ENCODE measurements around the gene MAP2K2. TPM values are rescaled to one million over a fixed set of nuclear protein-coding genes. Genes with fewer than 3 reads are reported as not detected.
A peak's percentile ranks its signal among the peaks of the same experiment; 100 is the strongest.

Gene MAP2K2
- polyA plus RNA-seq, 3 donors from 2014 or later: 75.5 to 96.0 (median 86.6) TPM

DNA sequence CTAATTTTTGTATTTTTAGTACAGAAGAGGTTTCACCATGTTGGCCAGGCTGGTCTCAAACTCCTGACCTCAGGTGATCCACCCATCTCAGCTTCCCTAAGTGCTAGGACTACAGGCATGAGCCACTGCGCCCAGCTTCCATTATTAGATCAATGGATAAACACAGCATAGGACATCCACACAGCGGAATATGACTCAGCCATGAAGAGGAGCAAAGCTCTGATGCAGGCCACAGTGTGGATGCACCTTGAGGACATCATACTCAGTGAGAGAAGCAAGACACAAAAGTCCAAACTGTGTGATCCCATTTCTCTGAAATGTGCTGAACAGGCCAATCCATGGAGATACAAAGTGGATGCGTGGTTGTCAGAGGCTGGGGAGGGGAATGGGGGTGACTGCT is 52.3 kb downstream of the MAP2K2 start:
- H3K9me3 Mint-ChIP-seq: no peaks in the 10 kb centered on the region
- no peaks in the 10 kb centered on the region for H3K36me3 Mint-ChIP-seq
- no peak for DNase-seq
- peaks cover 28 to 29% of the 10 kb centered on the region in 2 donors for H3K4me1 Mint-ChIP-seq
- no peak overlapping the region for H3K4me3 Mint-ChIP-seq
- peak overlapping the region in 1 of 6 donors; percentile 55 for H3K27ac Mint-ChIP-seq
- peaks cover 3 to 7% (median 7%) of the 10 kb centered on the region in 3 donors for H3K27me3 Mint-ChIP-seq (ENCODE audit: low read depth in 3 of 3)

DNA sequence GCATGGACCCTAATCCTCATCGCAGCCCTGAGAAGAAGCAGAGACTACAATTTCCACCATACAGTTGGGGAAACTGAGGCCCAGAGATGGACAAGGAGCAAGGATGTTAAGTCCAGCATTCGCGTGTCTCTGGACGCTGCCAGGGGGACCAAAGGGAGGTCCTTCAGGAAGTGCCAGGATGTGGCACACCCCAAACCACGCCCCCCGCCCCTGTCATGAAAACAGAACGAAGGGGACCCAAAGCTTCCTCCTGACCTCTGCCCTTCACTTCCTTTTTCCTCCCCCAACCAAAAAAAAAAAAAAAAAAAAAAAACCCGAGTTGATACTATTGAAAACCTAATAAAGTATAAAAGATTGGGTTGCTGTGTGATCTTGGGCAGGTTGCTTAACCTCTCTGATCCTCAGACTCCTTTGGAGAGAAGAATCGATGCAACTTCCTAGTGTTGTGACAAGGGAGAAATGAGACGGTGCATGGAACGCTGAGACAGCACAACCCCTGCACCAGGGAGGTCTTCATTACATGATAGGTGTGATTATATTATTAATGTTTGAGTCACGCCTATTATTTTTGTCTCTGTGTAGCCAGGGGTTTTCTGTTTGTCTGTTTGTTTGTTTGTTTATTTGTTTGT is 54.5 kb downstream of the MAP2K2 start:
- no peak for DNase-seq

DNA sequence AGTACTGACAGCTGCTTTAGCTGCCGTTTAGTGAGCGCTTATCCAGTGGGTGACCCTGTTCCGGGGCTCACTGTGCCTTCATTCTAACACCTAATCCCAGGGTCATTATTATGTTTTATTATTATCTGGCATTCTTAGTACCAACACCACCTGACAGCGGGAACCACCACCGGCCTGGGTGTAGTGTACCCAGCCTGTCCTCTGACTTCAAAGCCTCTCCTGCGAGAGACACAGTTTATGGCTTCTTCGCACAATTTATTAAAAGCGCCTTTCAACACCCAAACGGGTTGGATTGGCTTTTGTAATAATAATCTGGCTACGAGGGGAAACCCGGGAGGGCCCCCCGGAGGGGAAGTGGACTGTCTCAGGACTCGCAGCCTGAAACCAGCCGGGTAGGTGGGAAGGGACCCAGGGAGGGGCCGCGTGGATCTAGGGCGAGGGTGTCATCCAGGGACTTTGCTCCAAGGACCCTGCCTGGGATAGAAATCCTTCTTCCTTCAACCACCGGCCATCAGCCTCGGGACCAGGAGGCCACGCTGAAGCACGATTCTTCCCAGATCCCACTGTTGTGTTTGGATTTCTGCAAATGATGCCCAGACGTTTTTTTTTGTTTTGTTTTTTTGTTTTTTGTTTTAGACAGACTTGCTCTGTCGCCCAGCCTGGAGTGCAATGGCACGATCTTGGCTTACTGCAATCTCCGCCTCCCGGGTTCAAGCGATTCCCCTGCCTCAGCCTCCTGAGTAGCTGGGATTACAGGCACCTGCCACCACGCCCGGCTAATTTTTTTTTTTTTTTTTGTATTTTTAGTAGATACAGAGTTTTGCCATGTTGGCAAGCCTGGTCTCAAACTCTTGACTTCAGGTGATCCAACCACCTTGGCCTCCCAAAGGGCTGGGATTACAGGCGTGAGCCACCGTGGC is 55.6 kb downstream of the MAP2K2 start:
- Mint-ChIP-seq H3K27ac (peak overlapping the region; percentile 87 to 92 (median 91)), H3K4me1 (peaks cover 27 to 28% of the 10 kb centered on the region in 2 donors), H3K4me3 (peak overlapping the region; percentile 84 to 88 (median 87)), H3K36me3 (peaks cover 0 to 3% (median 0%) of the 10 kb centered on the region in 3 donors), H3K9me3 (no peaks in the 10 kb centered on the region), H3K27me3 (ENCODE audit: low read depth in 3 of 3) (peaks cover 4 to 14% (median 8%) of the 10 kb centered on the region in 3 donors)
- DNase-seq: no peak

More for the DNA sequence above, 54.5 kb downstream of the MAP2K2 start:
- H3K27ac Mint-ChIP-seq: peak overlapping the region; percentile 56 to 91 (median 80)
- peaks cover 4 to 10% (median 5%) of the 10 kb centered on the region in 3 donors for H3K27me3 Mint-ChIP-seq (ENCODE audit: low read depth in 3 of 3)
- peak overlapping the region; percentile 51 to 88 (median 85) for H3K4me3 Mint-ChIP-seq
- no peaks in the 10 kb centered on the region for H3K36me3 Mint-ChIP-seq
- H3K4me1 Mint-ChIP-seq: peaks cover 19 to 21% of the 10 kb centered on the region in 2 donors
- H3K9me3 Mint-ChIP-seq: no peaks in the 10 kb centered on the region

DNA sequence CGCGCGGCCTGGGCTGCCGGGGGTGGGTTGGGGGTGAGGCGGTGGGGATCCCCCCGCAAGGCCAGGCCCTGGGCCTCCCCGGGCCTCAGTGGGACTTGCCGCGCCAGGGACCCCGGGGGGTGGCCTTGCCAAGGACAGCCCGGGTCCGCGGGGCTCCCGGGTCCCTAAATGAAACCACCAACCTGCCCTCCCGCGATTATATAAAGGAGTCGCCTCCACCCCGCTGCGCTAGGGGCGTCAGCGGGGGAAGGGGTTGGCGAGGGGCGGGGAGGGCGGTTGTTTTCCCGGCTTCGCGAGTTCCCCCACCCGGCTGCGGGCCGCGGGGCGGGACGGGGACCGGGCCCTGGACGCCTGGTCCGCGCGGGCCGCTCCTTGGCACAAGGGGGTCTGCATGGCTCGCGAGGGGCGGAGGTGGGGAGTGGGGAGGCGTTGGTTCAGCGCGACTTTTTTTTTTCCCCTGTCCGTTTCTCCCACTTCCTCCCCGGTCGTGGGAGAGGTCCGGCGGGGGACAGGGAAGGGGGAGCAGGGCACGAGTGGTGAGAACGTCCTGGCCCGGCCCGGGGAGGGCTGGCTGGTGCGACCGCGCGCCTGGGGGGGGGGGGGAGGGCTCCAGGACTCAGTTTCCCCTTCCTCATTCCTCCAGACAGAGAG is 56.4 kb downstream of the MAP2K2 start:
- peak in 1 of 3 donors; percentile 61 for DNase-seq
- peaks cover 0 to 3% (median 0%) of the 10 kb centered on the region in 3 donors for H3K36me3 Mint-ChIP-seq
- H3K9me3 Mint-ChIP-seq: no peaks in the 10 kb centered on the region
- peaks cover 31 to 35% of the 10 kb centered on the region in 2 donors for H3K4me1 Mint-ChIP-seq
- peak overlapping the region; percentile 87 to 92 (median 91) for H3K27ac Mint-ChIP-seq
- H3K27me3 Mint-ChIP-seq (ENCODE audit: low read depth in 3 of 3): peaks cover 4 to 16% (median 8%) of the 10 kb centered on the region in 3 donors
- peak overlapping the region; percentile 84 to 88 (median 87) for H3K4me3 Mint-ChIP-seq

DNA sequence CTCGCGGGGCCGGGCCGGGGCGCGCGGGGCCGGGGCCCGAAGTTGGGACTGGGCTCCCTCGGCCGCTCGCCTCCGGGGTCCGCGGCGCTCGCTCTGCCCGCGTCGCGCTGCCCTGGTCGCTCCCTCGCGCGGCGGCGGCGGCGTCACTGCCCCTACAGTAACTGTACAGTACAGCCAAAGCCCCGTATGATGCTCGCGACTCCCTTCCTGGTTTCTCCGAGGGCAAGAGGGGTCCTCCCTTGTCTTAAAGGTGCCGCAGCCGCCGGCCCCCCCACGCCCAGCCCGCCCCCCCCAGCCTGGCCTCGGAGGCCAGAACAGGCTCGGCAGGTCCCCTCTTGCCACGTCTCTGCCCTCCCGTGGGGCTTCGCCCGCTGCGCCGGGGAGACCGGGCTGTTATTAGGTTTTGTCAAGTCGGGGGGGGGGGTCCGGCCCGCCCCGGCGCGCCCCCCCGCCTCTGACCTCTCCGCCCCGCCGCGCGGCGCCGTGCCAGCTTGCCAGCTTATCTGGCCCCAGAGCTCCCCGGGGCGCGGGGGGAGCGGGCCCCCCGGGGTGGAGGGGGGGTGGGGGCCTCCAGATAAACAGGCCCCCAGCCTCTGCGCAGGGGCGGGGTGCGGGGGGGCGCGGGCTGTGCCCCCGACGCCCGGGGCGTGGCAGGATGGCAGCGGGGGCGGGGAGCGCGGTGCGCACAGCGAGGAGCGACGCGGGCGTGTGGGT is 57.1 kb downstream of the MAP2K2 start, which contains the start of gene ZBTB7A:
TSS of gene ZBTB7A (minus strand) at position 218 of the 714 bp plus-strand sequence. CDS start 11,667 bp downstream, outside the sequence.
- peak; percentile 78 to 84 (median 81) for DNase-seq
- Mint-ChIP-seq H3K9me3 (no peaks in the 10 kb centered on the region), H3K27ac (peak within 1 kb of the TSS in 5 of 6 donors; percentile 87 to 94 (median 92)), H3K4me3 (peak within 1 kb of the TSS; percentile 87 to 93 (median 91)), H3K36me3 (peaks cover 0 to 3% (median 0%) of the 10 kb centered on the region in 3 donors), H3K27me3 (ENCODE audit: low read depth in 3 of 3) (peaks cover 4 to 16% (median 8%) of the 10 kb centered on the region in 3 donors), H3K4me1 (peaks cover 35 to 41% of the 10 kb centered on the region in 2 donors)

DNA sequence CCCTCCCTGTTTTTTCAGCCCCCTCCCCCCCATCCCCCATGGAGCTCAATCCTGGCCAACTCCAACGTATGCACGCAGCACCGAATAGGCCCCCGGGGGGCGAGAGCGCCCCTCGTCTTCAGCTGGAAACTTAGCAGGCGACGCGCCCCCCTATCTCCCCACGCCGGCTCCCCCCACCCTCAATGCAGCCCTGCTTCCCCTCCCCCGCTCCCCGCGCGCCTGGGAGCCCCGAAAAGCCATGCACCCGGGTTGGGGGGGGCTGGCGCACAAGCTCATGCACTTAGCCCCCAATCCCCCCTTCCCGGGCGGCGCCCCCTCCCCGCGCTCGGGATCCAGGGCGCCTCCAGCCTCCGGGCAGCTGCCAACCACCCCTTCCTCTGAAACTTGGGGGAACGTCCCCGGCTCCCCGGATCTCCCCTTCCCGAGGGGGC is 57.7 kb downstream of the MAP2K2 start:
- DNase-seq: no peak
- no peaks in the 10 kb centered on the region for H3K9me3 Mint-ChIP-seq
- peaks cover 1 to 16% (median 8%) of the 10 kb centered on the region in 3 donors for H3K27me3 Mint-ChIP-seq (ENCODE audit: low read depth in 3 of 3)
- H3K4me3 Mint-ChIP-seq: peak overlapping the region; percentile 54 to 82 (median 66)
- H3K36me3 Mint-ChIP-seq: peaks cover 0 to 3% (median 0%) of the 10 kb centered on the region in 3 donors
- H3K27ac Mint-ChIP-seq: peak overlapping the region in 3 of 6 donors; percentile 45 to 83 (median 61)
- H3K4me1 Mint-ChIP-seq: peaks cover 35 to 45% of the 10 kb centered on the region in 2 donors

DNA sequence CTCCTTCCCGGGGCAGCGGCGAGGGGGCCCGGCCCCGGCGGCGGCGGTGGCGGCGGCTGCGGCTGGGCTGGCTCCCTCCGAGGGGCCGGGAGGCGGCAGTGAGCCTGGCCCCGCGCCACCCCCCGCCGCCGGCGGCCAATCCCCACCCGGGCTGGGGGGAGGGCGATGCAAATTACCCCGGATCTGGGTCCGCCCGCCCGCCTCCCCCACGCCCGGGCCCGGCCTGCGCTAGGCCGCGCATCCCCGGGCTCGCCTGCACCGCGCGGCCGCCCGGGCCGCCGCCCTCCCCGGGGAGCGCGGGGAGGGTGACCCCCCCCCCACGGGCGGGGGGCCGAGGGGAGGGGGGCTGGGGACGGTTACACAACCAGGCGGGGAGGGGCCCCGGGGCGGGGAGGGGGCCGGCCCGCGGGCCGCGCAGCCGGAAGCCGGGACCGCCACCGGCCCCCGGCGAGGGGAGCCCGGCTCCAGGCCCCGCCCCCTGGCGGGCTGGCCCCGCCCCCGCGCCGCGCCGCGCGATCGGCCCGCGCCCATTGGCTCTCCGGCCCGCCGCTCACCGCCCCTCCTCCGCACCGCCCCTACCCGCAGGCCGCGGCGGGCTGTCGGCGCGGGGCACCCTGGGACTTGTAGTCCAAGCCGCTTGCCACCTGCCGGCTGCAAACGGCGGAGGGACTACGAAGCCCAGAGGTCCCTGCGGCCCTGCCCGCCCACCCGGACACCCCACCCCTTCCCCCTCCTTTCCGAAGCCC is 58.3 kb downstream of the MAP2K2 start:
- peak; percentile 98 to 99 (median 99) for DNase-seq
- Mint-ChIP-seq H3K27ac (peak overlapping the region in 2 of 6 donors; percentile 45 to 61), H3K27me3 (ENCODE audit: low read depth in 3 of 3) (peaks cover 1 to 16% (median 8%) of the 10 kb centered on the region in 3 donors), H3K4me1 (peaks cover 35 to 49% of the 10 kb centered on the region in 2 donors), H3K36me3 (peaks cover 0 to 3% (median 0%) of the 10 kb centered on the region in 3 donors), H3K9me3 (no peaks in the 10 kb centered on the region), H3K4me3 (peak overlapping the region; percentile 54 to 82 (median 66))

DNA sequence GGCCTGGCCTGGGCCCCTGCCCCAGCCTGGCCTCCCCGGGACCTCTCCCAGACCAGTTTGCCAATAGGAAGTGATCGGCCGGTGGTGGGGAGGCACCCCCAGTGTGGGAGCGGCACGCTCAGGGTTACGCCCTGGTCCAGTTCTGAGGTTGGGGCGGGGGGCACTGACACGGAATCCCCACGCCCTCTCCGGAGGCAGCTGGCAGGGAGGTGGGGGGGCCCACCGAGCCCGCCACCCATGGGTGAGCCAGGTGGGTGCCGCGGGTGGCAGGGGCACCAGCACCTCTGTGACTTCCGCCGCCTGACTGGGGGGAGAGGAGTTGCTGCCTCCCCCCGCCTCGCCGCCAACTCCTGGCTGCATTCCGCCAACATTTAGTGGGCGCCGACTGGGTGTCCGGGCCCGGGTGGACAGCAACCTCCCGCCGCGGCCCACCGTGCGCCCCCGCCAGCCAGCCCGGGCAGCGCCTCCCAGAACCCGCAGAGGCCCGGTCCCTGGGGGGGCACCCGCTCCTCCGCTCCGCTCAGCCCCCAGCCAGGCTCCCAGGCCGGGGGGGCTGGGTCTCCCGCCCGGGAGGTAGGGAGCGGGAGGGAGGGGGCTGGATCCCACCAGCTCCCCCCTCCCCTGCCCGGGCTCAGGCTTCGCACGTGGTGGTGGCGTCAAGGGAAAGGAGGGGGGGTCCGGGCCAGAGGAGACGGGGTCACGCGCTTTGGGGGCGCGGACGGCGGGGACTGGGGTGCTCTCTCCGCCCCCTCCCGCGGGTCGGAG is 59.2 kb downstream of the MAP2K2 start:
- peaks cover 0 to 3% (median 0%) of the 10 kb centered on the region in 3 donors for H3K36me3 Mint-ChIP-seq
- H3K4me3 Mint-ChIP-seq: peak overlapping the region; percentile 32 to 91 (median 86)
- H3K27me3 Mint-ChIP-seq (ENCODE audit: low read depth in 3 of 3): peaks cover 1 to 21% (median 12%) of the 10 kb centered on the region in 3 donors
- H3K27ac Mint-ChIP-seq: peak overlapping the region in 5 of 6 donors; percentile 40 to 91 (median 53)
- H3K9me3 Mint-ChIP-seq: no peaks in the 10 kb centered on the region
- DNase-seq: peak; percentile 68 to 75 (median 72)
- peaks cover 39 to 53% of the 10 kb centered on the region in 2 donors for H3K4me1 Mint-ChIP-seq

DNA sequence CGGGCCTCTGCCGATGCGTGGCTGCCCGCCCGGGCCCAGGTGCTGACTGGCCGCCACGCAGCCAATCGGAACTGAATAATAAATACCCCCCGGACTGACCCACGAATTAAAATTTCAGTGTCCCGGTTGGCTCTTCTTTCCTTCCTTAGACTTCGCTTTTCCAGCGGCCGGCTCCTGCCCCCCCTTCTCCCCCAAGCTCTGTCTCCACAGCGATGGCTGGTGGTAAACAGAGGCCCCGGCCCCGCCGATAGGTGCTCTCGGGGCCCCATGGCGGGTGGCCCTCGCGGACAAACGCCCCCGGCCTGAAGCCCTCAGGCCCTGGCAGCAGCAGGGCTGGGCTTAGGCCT is 59.8 kb downstream of the MAP2K2 start:
- no peaks in the 10 kb centered on the region for H3K9me3 Mint-ChIP-seq
- H3K4me1 Mint-ChIP-seq: peaks cover 33 to 51% of the 10 kb centered on the region in 2 donors
- peaks cover 0 to 3% (median 0%) of the 10 kb centered on the region in 3 donors for H3K36me3 Mint-ChIP-seq
- H3K27ac Mint-ChIP-seq: peak overlapping the region in 5 of 6 donors; percentile 82 to 96 (median 91)
- H3K4me3 Mint-ChIP-seq: peak overlapping the region; percentile 86 to 92 (median 89)
- no peak for DNase-seq
- peaks cover 1 to 23% (median 12%) of the 10 kb centered on the region in 3 donors for H3K27me3 Mint-ChIP-seq (ENCODE audit: low read depth in 3 of 3)

DNA sequence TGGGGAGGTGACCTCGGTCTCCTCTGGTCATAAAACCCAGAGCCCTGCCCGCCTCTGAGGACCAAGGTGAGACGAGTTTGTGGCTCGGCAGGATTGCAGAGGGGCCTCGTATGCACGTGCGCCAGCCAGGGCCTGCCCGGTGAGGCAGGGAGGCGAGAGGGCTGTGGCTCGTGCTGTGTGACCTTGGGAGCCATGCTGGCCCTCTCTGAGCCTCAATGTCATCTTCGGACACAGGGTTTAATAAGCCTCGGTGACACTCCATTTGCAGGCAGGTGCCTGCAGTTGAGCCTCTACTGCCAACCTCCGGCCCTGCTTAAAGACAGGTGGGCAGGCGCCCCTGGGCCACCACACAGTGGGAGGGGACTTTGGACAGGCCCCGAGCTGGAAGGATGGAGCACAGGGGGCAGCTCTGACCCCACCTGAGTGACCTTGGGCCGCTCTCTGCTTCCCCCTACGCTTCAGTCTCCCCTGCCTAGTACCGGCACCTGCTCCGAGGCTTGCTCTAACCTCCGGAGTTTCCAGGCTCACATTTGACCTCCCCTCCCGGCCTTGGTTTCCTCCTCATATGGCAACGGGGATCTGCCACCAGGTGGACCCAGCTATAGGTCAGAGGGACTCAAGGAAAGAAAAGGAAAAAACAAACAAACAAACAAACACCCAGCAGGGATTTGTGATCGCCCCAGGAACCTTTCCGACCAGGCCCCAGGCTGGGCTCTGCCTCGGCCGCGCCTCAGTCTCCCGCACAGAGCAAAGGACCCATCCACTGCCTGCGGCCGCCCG is 60.4 kb downstream of the MAP2K2 start:
- Mint-ChIP-seq H3K36me3 (peaks cover 0 to 3% (median 0%) of the 10 kb centered on the region in 3 donors), H3K4me3 (peak overlapping the region; percentile 86 to 92 (median 89)), H3K27ac (peak overlapping the region; percentile 82 to 96 (median 91)), H3K27me3 (ENCODE audit: low read depth in 3 of 3) (peaks cover 1 to 23% (median 12%) of the 10 kb centered on the region in 3 donors), H3K4me1 (peaks cover 28 to 47% of the 10 kb centered on the region in 2 donors), H3K9me3 (no peaks in the 10 kb centered on the region)
- no peak for DNase-seq
